ENCODE measurements around the gene KCNK3.

DNA sequence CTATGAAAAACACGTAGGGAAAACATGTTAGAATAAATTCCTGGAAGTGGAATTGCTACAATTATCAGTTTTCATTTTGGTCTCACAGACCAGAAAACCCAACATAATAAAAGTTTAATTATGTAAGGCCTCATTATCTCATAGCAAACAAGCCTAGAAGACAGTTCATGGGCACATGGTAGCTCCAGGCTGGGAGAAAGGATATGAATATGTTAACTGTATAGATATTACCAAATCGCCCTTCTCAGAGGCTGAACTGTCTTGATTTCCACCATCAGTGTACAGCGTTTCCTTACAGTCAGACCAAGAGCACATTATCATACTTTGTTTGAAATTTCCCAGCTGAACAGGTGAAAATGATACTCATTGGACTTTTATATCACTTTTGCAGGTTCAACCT is 54.4 kb downstream of the KCNK3 start:
- TF ChIP-seq, protein P1, sequence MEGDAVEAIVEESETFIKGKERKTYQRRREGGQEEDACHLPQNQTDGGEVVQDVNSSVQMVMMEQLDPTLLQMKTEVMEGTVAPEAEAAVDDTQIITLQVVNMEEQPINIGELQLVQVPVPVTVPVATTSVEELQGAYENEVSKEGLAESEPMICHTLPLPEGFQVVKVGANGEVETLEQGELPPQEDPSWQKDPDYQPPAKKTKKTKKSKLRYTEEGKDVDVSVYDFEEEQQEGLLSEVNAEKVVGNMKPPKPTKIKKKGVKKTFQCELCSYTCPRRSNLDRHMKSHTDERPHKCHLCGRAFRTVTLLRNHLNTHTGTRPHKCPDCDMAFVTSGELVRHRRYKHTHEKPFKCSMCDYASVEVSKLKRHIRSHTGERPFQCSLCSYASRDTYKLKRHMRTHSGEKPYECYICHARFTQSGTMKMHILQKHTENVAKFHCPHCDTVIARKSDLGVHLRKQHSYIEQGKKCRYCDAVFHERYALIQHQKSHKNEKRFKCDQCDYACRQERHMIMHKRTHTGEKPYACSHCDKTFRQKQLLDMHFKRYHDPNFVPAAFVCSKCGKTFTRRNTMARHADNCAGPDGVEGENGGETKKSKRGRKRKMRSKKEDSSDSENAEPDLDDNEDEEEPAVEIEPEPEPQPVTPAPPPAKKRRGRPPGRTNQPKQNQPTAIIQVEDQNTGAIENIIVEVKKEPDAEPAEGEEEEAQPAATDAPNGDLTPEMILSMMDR (IDR thresholded peaks at IDR 0.05) = no peak
- TF ChIP-seq ZFX (IDR thresholded peaks at IDR 0.05; ENCODE audit: borderline replicate concordance) = no peak
